Uterus (tissue), 4 donors: ENCODE data around the gene HRH3. TPM values are rescaled to one million over a fixed set of nuclear protein-coding genes. Genes with fewer than 3 reads are reported as not detected.

ENCODE experiments used
- DNase-seq, 2 donors: peaks; one replicate each; pipeline ENCODE4 v3.0.0-alpha.2; 2019 to 2020
- H3K27ac ChIP-seq, 2 donors: fragments of 200-600 bp; sonication (generic); 1 replicate in 1 of 2; 2 replicates in 1 of 2; pipeline ENCODE4 v1.5.1; 2016 to 2018
- H3K27me3 ChIP-seq, 2 donors: fragments of 200-600 bp; sonication (generic); one replicate each; pipeline ENCODE4 v1.5.1; 2018 to 2019; ENCODE audit warnings: control low read depth in 1 of 2
- H3K36me3 ChIP-seq, 2 donors: fragments of 200-600 bp; sonication (generic); one replicate each; pipeline ENCODE4 v1.5.1; 2019; ENCODE audit warnings: control low read depth in 1 of 2
- H3K4me1 ChIP-seq, 2 donors: fragments of 200-600 bp; sonication (generic); one replicate each; pipeline ENCODE4 v1.5.1; 2018 to 2019; ENCODE audit warnings: control low read depth in 1 of 2
- H3K4me3 ChIP-seq, 2 donors: fragments of 200-600 bp; sonication (generic); 1 replicate in 1 of 2; 2 replicates in 1 of 2; pipeline ENCODE4 v1.5.1; 2018 to 2019; ENCODE audit warnings: mild to moderate bottlenecking in 1 of 2
- H3K9me3 ChIP-seq, 2 donors: fragments of 200-600 bp; sonication (generic); one replicate each; pipeline ENCODE4 v1.5.1; 2019; ENCODE audit warnings: control low read depth in 1 of 2
- CTCF ChIP-seq, 4 experiments: fragments of 200-600 bp in 2 of 4; fragments of 450-650 bp in 2 of 4; sonication (generic) in 2 of 4; IDR thresholded peaks; one replicate each; pipeline ENCODE4 v1.5.1; 2016 to 2019; ENCODE audit warnings: antibody characterized with exemption in 4 of 4, mild to moderate bottlenecking in 2 of 4, moderate library complexity in 1 of 4
- POLR2A ChIP-seq, 2 donors: fragments of 450-650 bp; IDR thresholded peaks; one replicate each; pipeline ENCODE4 v1.6.1; 2016; ENCODE audit warnings: antibody characterized with exemption in 2 of 2, mild to moderate bottlenecking in 1 of 2, moderate library complexity in 1 of 2
- intact Hi-C: fragments of 100-400 bp; cut with DNase I; formaldehyde crosslinking; loops from one replicate; pipeline ENCODE4 v1.15.1; 2023; ENCODE audit warnings: low total_unique reads
- total RNA-seq, 4 donors: library from RNA; depleted of rRNA in 3 of 4; stranded (reverse); fragments of >200 nt in 3 of 4; gene quantifications; one replicate each; pipeline versions ENCODE4 v1.1.0 to v1.2.4, GENCODE V29; 2014 to 2023
- donor health status: DM: yes; HTN: yes; CAD: no.

Gene HRH3
- total RNA-seq, 4 donors from 2014 or later: not detected

- no peak for TF ChIP-seq CTCF (IDR thresholded peaks at IDR 0.05)
- no peak overlapping the region for H3K27ac ChIP-seq
- intact Hi-C loops: no loop called here
- H3K9me3 ChIP-seq: no peaks in the 10 kb centered on the region
- no peak overlapping the region for H3K4me3 ChIP-seq
- H3K4me1 ChIP-seq: no peaks in the 10 kb centered on the region
- H3K27me3 ChIP-seq: no peaks in the 10 kb centered on the region
- no peaks in the 10 kb centered on the region for H3K36me3 ChIP-seq
- no peak for DNase-seq
These were observed 20.1 kb upstream of the HRH3 start for GRCh38 chr20:62240020-62240685.

- Histone ChIP-seq H3K27ac (peak overlapping the region; percentile 74 to 82), H3K27me3 (no peaks in the 10 kb centered on the region), H3K36me3 (no peaks in the 10 kb centered on the region), H3K9me3 (no peaks in the 10 kb centered on the region), H3K4me3 (peak overlapping the region; percentile 53 to 77), H3K4me1 (no peaks in the 10 kb centered on the region)
- intact Hi-C loops: no loop called here
- DNase-seq: no peak
- TF ChIP-seq POLR2A (IDR thresholded peaks at IDR 0.05) (no peak), CTCF (IDR thresholded peaks at IDR 0.05) (no peak)
These were observed 19.3 kb upstream of the HRH3 start for GRCh38 chr20:62239278-62239879.

- intact Hi-C loops: no loop called here
- DNase-seq: no peak
- Histone ChIP-seq H3K4me3 (peak overlapping the region; percentile 53 to 77), H3K9me3 (no peaks in the 10 kb centered on the region), H3K27ac (peak overlapping the region; percentile 74 to 82), H3K36me3 (no peaks in the 10 kb centered on the region), H3K27me3 (no peaks in the 10 kb centered on the region), H3K4me1 (no peaks in the 10 kb centered on the region)
- TF ChIP-seq CTCF (IDR thresholded peaks at IDR 0.05) (no peak), POLR2A (IDR thresholded peaks at IDR 0.05) (no peak)
These were observed 18.6 kb upstream of the HRH3 start for GRCh38 chr20:62238569-62239277.

- Histone ChIP-seq H3K27ac (peak within 1 kb of the TSS; percentile 74 to 82), H3K27me3 (no peaks in the 10 kb centered on the region), H3K4me3 (peak within 1 kb of the TSS; percentile 53 to 77), H3K9me3 (no peaks in the 10 kb centered on the region), H3K4me1 (no peaks in the 10 kb centered on the region), H3K36me3 (no peaks in the 10 kb centered on the region)
- peak; percentile 98 to 99 for DNase-seq
- intact Hi-C loops: no loop called here
- peak in 1 of 2 donors; percentile 44 for TF ChIP-seq POLR2A (IDR thresholded peaks at IDR 0.05)
- no peak for TF ChIP-seq CTCF (IDR thresholded peaks at IDR 0.05)
These were observed 17.9 kb upstream of the HRH3 start, which contains the start of gene OSBPL2 for GRCh38 chr20:62237801-62238568. Gene OSBPL2, plus strand, starts transcription at chr20:62238521. Its CDS starts 17,664 bp downstream, at chr20:62256185.
